Fibroblast of skin of back (primary cell): Measurements from ENCODE around the gene MICOS13.
A peak's percentile ranks its signal among the peaks of the same experiment; 100 is the strongest.
"Not testable (repeated sequence)": the region's sequence is repeated elsewhere in the genome, so short reads cannot be mapped to it uniquely, and the experiment has no call there.

Experiments
- DNase-seq: peaks from one replicate; pipeline ENCODE4 v3.0.0-alpha.2; 2013

The MICOS13 gene

GRCh38 chr19:5700455-5701092, 20.3 kb upstream of the MICOS13 start:
- no peak for DNase-seq

- no peak for DNase-seq
These were observed 18.5 kb upstream of the MICOS13 start for GRCh38 chr19:5698635-5699422.

- no peak for DNase-seq
These were observed 17.7 kb upstream of the MICOS13 start for GRCh38 chr19:5697890-5698634.

GRCh38 chr19:5697022-5697889, 16.9 kb upstream of the MICOS13 start:
- no peak for DNase-seq

- no peak for DNase-seq
These were observed 16.1 kb upstream of the MICOS13 start for GRCh38 chr19:5696196-5697021.

- no peak for DNase-seq
These were observed 15.4 kb upstream of the MICOS13 start for GRCh38 chr19:5695649-5696195.

- no peak for DNase-seq
These were observed 14.8 kb upstream of the MICOS13 start for GRCh38 chr19:5694956-5695648.

GRCh38 chr19:5694167-5694955, 14.0 kb upstream of the MICOS13 start:
- DNase-seq: no peak

GRCh38 chr19:5693195-5694166, 13.2 kb upstream of the MICOS13 start:
- no peak for DNase-seq

GRCh38 chr19:5692723-5693194, 12.4 kb upstream of the MICOS13 start:
- DNase-seq: no peak

GRCh38 chr19:5691822-5692722, 11.8 kb upstream of the MICOS13 start:
- no peak for DNase-seq

GRCh38 chr19:5690955-5691821, 10.9 kb upstream of the MICOS13 start:
- peak; percentile 39 for DNase-seq

GRCh38 chr19:5690125-5690954, 10.0 kb upstream of the MICOS13 start, which contains the start of gene RPL36:
TSS of gene RPL36 (plus strand) at chr19:5690295. CDS start at chr19:5690508, 213 bp downstream.
- peak; percentile 94 for DNase-seq

GRCh38 chr19:5688262-5688881, 8.1 kb upstream of the MICOS13 start:
- not testable (repeated sequence) for DNase-seq
